Fibroblast of the aortic adventitia (primary cell): ENCODE results near the gene IER3. TPM values are rescaled to one million over a fixed set of nuclear protein-coding genes. Genes with fewer than 3 reads are reported as not detected.

Experiments used
- DNase-seq: peaks from one replicate; pipeline ENCODE4 v3.0.0-alpha.2; 2010; ENCODE audit warnings: low read depth
- H3K4me3 ChIP-seq: 2 replicates; pipeline ENCODE4 v1.5.1; 2011; ENCODE audit warnings: low read depth, mild to moderate bottlenecking, control low read depth, low read length, moderate library complexity
- total RNA-seq: library from RNA; depleted of rRNA; stranded (reverse); fragments of >200 nt; gene quantifications from 2 replicates; pipeline ENCODE4 v1.2.3, GENCODE V29; 2012; ENCODE audit warnings: low replicate concordance
- TF ChIP-seq, protein P1 (sequence below): IDR thresholded peaks from 2 replicates; pipeline ENCODE4 v1.5.1; 2011; ENCODE audit warnings: mild to moderate bottlenecking, low read length, control low read depth, inconsistent platforms; ENCODE audit not compliant: insufficient read depth

Gene IER3, protein sequence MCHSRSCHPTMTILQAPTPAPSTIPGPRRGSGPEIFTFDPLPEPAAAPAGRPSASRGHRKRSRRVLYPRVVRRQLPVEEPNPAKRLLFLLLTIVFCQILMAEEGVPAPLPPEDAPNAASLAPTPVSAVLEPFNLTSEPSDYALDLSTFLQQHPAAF
- total RNA-seq, result 23.8 and 26.7 TPM in 2 replicates

DNA sequence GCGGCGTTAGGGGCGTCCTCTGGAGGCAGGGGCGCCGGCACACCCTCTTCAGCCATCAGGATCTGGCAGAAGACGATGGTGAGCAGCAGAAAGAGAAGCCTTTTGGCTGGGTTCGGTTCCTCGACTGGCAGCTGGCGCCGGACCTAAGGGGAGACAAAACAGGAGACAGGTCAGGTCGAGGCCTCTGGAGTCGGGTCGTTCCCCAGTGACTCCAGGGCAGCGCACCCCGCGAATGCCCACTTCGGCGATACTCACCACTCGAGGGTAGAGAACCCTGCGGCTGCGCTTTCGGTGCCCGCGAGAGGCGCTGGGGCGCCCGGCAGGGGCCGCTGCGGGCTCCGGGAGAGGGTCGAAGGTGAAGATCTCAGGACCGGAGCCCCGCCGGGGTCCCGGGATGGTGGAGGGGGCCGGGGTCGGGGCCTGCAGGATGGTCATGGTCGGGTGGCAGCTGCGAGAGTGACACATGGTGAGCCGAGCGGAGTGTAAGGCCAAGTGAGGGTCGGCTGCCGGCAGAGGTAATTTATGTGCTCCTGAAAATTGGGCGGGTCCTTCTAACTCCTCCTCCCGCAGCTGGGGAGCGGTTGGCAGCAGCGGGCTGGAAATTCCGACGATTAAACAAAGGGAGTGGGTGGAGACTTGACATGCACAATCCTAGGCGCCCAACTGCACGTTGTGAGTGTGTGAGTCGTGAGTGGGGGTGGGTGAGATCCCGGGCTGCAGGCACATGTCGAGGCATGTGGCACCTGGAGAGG, at the start of gene IER3:
Gene IER3 (minus strand): TSS at position 494 of the 752 bp plus-strand sequence. CDS start 29 bp downstream, at position 465.
- H3K4me3 ChIP-seq, result peak within 1 kb of the TSS; percentile 95
- DNase-seq, result peak; percentile 94
- TF ChIP-seq, protein P1, sequence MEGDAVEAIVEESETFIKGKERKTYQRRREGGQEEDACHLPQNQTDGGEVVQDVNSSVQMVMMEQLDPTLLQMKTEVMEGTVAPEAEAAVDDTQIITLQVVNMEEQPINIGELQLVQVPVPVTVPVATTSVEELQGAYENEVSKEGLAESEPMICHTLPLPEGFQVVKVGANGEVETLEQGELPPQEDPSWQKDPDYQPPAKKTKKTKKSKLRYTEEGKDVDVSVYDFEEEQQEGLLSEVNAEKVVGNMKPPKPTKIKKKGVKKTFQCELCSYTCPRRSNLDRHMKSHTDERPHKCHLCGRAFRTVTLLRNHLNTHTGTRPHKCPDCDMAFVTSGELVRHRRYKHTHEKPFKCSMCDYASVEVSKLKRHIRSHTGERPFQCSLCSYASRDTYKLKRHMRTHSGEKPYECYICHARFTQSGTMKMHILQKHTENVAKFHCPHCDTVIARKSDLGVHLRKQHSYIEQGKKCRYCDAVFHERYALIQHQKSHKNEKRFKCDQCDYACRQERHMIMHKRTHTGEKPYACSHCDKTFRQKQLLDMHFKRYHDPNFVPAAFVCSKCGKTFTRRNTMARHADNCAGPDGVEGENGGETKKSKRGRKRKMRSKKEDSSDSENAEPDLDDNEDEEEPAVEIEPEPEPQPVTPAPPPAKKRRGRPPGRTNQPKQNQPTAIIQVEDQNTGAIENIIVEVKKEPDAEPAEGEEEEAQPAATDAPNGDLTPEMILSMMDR, result peak; percentile 70

DNA sequence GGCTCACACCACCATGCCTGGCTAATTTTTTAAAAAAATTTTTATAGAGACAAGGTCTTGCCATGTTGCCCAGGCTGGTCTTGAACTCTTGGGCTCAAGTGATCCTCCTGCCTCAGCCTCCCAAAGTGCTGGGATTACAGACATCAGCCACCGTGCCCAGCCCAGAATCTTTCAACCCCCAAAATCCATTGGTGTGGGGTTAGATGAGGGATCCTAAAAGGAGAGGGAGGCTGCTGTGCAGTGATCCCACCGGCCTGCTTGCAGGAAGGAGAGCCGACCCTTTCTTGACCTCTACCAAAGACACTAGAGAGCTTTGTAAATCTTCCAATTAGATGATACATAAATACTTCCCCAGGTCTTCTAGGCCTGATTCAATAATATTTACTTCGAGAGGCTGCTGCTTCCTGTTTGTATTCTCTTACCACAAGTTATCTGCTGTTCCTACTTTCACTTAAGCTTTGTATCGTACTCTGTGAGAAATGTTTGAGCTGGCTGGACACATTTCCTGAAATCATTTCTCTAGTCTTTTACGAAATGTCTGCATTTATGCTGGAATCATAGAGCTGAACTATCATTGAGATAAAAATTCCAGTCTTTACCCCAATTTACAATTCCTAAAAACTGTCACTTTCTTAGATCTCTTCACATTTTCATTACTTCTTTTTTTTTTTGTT, 49.3 kb upstream of the IER3 start:
- TF ChIP-seq, protein P1, result no peak
- DNase-seq, result peak; percentile 58
- H3K4me3 ChIP-seq, result no peak overlapping the region

DNA sequence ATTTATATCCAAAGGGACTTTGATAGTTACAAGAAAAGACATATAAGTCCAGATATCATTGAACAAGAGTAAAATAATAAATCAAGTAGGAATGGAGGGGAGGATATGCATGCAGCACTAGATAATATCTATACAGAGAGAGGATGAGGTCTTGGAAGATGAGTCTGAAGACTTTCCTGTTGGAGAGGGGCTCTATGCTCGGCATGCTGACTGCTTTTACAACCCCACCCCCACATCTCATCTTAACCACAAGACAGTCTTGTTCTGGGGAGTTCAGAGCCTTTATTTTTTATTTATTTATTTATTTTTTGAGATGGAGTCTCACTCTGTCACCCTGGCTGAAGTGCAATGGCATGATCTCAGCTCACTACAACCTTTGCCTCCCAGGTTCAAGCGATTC, 48.4 kb upstream of the IER3 start:
- H3K4me3 ChIP-seq, result no peak overlapping the region
- TF ChIP-seq, protein P1, result no peak
- DNase-seq, result no peak

DNA sequence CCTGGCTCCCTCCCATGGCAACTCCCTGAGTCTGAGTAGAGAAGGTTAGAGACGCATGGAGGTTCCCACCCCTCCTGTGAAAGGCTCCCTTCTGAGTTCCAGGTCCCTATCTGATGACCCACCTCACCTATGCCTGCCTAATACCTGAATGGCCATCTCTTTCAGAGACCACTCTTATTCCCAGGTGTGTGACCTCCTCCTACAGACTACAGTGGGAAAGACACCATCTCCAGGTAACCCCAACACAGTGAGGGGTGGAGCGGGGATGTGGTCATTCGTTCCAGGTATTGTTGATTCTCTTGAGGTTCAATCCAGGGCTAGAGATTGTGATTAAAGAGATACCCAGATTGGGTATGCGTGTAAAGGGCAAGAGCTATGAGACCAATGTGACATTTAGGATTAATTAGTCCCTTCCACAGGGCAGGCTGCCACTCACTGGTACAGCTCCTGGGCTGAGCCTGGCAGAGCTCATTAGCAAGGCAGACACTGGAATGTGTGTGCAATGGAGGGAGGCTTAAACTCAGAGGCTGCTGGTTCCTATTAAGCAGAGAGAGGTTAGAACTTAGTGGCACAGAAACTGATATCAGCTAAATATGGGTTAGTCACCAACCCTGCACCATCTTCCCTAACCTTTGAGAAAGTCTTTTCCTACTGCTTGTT, 46.5 kb upstream of the IER3 start:
- H3K4me3 ChIP-seq, result no peak overlapping the region
- TF ChIP-seq, protein P1, result no peak
- DNase-seq, result no peak

DNA sequence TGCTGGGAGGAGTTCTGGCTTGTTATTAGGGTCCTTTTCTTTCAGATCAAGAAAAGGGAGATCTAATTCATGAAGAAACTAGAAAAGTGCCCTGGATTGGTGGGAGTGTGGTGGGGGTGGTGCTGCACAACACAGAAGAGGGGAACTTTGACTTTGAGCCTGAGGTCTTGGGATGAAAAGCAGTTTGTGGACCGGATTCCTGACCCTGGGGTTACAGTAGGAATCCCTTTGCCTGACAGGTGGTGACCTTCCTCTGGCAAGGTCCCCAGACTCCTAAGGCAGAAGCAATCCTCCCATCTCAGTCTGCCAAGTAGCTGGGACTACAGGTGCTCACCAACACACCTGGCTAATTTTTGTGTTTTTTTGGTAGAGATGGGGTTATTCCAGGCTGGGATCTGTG, 45.3 kb upstream of the IER3 start:
- TF ChIP-seq, protein P1, result no peak
- no peak for DNase-seq
- no peak overlapping the region for H3K4me3 ChIP-seq

DNA sequence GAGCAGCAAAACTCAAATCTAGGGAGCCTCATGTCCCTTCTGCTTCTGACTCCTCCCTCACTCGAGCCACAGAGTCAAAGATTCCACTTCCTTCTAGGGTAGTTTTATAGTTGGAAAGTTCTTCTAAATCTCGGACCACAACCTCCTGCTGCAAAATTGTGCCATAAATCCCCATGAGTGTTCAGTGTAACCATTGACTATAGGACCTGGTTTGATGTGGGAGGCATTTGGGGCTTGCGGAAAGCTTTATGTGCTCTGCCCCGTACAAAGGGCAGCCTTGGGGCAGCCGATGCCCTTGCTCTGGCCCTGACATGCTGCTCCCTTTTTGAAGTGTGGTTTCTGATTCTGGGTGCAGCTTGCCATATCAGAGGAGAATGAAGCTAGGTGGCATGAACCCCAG, 43.6 kb upstream of the IER3 start:
- no peak for DNase-seq
- H3K4me3 ChIP-seq, result no peak overlapping the region
- TF ChIP-seq, protein P1, result no peak
